Measurements from ENCODE around the gene SOS2. TPM values are rescaled to one million over a fixed set of nuclear protein-coding genes. Genes with fewer than 3 reads are reported as not detected.
"Not testable (repeated sequence)": the region's sequence is repeated elsewhere in the genome, so short reads cannot be mapped to it uniquely, and the experiment has no call there.

The SOS2 gene
- total and polyA plus RNA-seq, 7 donors, result 19.4 to 55.1 (median 45.0) TPM

- no peak for TF ChIP-seq CTCF (IDR thresholded peaks at IDR 0.05)
- H3K27ac ChIP-seq, result no peak overlapping the region
- DNase-seq, result no peak
- H3K9me3 ChIP-seq, result no peaks in the 10 kb centered on the region
- ATAC-seq, result no peak
- intact Hi-C loops (cut with DNase I), result no loop called here
- peaks cover 0 to 11% of the 10 kb centered on the region in 2 donors for H3K36me3 ChIP-seq (ENCODE audit: insufficient read depth in 1 of 2, low read depth in 1 of 2)
- 80 to 86% (median 81%) methylated on average over 17 of the region's 17 CpGs for WGBS, 3 donors
- H3K4me3 ChIP-seq, result no peak overlapping the region
- H3K4me1 ChIP-seq, result no peaks in the 10 kb centered on the region
- H3K27me3 ChIP-seq (ENCODE audit: insufficient read depth in 3 of 3, low read length in 2 of 3), result no peaks in the 10 kb centered on the region
Observed at GRCh38 chr14:50083467-50084337, 147.7 kb downstream of the SOS2 start.

GRCh38 chr14:50082784-50083466, 148.5 kb downstream of the SOS2 start:
- H3K4me3 ChIP-seq, result no peak overlapping the region
- intact Hi-C loops (cut with DNase I), result no loop called here
- DNase-seq, result no peak

GRCh38 chr14:50082308-50082742, 149.1 kb downstream of the SOS2 start:
- DNase-seq (no peak), ATAC-seq (no peak)
- Histone ChIP-seq H3K4me3 (no peak overlapping the region), H3K36me3 (ENCODE audit: insufficient read depth in 1 of 2, low read depth in 1 of 2) (peaks cover 0 to 5% of the 10 kb centered on the region in 2 donors), H3K27me3 (ENCODE audit: insufficient read depth in 3 of 3, low read length in 2 of 3) (no peaks in the 10 kb centered on the region), H3K27ac (no peak overlapping the region), H3K4me1 (no peaks in the 10 kb centered on the region), H3K9me3 (no peaks in the 10 kb centered on the region)
- no peak for TF ChIP-seq CTCF (IDR thresholded peaks at IDR 0.05)
- 85 to 88% (median 86%) methylated on average over 8 of the region's 8 CpGs for WGBS, 3 donors
- intact Hi-C loops (cut with DNase I), result no loop called here

More at GRCh38 chr14:50082784-50083466, 148.5 kb downstream of the SOS2 start:
- H3K27ac ChIP-seq, result no peak overlapping the region
- 84 to 87% (median 86%) methylated on average over 10 of the region's 10 CpGs for WGBS, 3 donors
- no peaks in the 10 kb centered on the region for H3K9me3 ChIP-seq
- H3K4me1 ChIP-seq, result no peaks in the 10 kb centered on the region
- no peak for ATAC-seq
- peaks cover 0 to 5% of the 10 kb centered on the region in 2 donors for H3K36me3 ChIP-seq (ENCODE audit: insufficient read depth in 1 of 2, low read depth in 1 of 2)
- TF ChIP-seq CTCF (IDR thresholded peaks at IDR 0.05), result no peak
- no peaks in the 10 kb centered on the region for H3K27me3 ChIP-seq (ENCODE audit: insufficient read depth in 3 of 3, low read length in 2 of 3)

- WGBS, 3 donors, result 93 to 95% (median 94%) methylated on average over 1 of the region's 1 CpG
- DNase-seq; ATAC-seq; H3K27me3 ChIP-seq (ENCODE audit: insufficient read depth in 3 of 3, low read length in 2 of 3); H3K9me3 ChIP-seq; intact Hi-C loops (cut with DNase I); H3K4me1 ChIP-seq; H3K36me3 ChIP-seq (ENCODE audit: insufficient read depth in 1 of 2, low read depth in 1 of 2); H3K27ac ChIP-seq; H3K4me3 ChIP-seq: not testable (repeated sequence)
Observed at GRCh38 chr14:50079103-50079502, 152.3 kb downstream of the SOS2 start.

- H3K27me3 ChIP-seq (ENCODE audit: insufficient read depth in 3 of 3, low read length in 2 of 3); H3K36me3 ChIP-seq (ENCODE audit: insufficient read depth in 1 of 2, low read depth in 1 of 2); intact Hi-C loops (cut with DNase I); ATAC-seq; DNase-seq; H3K4me3 ChIP-seq; H3K27ac ChIP-seq; H3K4me1 ChIP-seq; H3K9me3 ChIP-seq: not testable (repeated sequence)
- WGBS, 3 donors, result 95 to 98% (median 98%) methylated on average over 18 to 32 of the region's 32 CpGs
Observed at GRCh38 chr14:50073663-50074062, 157.7 kb downstream of the SOS2 start.

Data from psoas muscle (tissue), 8 donors.